Muscle of back (tissue), 13 donors: Measurements from ENCODE around the gene MIS18BP1. TPM values are rescaled to one million over a fixed set of nuclear protein-coding genes. Genes with fewer than 3 reads are reported as not detected.
"Not testable (repeated sequence)": the region's sequence is repeated elsewhere in the genome, so short reads cannot be mapped to it uniquely, and the experiment has no call there.

Experiments
- DNase-seq, 3 donors: peaks; one replicate each; pipeline versions ENCODE4 v3.0.0 to v3.0.0-alpha.2; 2013
- long read RNA-seq, 9 donors: transcript quantifications; one replicate each; lab custom pipeline, GENCODE V29; 2026
- polyA plus RNA-seq, 10 donors: library from polyadenylated mRNA; unstranded; fragments of 120-200 nt; gene quantifications; one replicate each; pipeline ENCODE4 v1.2.1, GENCODE V29; 2013; ENCODE audit not compliant: insufficient read length in 10 of 10

Gene MIS18BP1
- polyA plus RNA-seq, result 10 to 100 TPM; 14.3 to 33.8 (median 22.0) TPM
- long read RNA-seq, donor 1, partial matches to known transcripts, result 0 of 1 reads
- long read RNA-seq, donor 1, other reads (novel, unspliced or antisense), result 0 of 1 reads
- long read RNA-seq, donor 2, partial matches to known transcripts, result 0 of 2 reads
- long read RNA-seq, donor 2, other reads (novel, unspliced or antisense), result 0 of 2 reads
- long read RNA-seq, donor 3, result 0 reads
- long read RNA-seq, donor 4, partial matches to known transcripts, result 0 of 1 reads
- long read RNA-seq, donor 4, other reads (novel, unspliced or antisense), result 0 of 1 reads
- long read RNA-seq, donor 5, full-length matches to known transcripts, result 3 of 3 reads
- long read RNA-seq, donor 5, partial matches to known transcripts, result 0 of 3 reads
- long read RNA-seq, donor 5, other reads (novel, unspliced or antisense), result 0 of 3 reads
- long read RNA-seq, donor 6, partial matches to known transcripts, result 0 of 1 reads
- long read RNA-seq, donor 6, other reads (novel, unspliced or antisense), result 0 of 1 reads
- long read RNA-seq, donor 7, result 0 reads
- long read RNA-seq, donor 8, full-length matches to known transcripts, result 1 of 1 reads
- long read RNA-seq, donor 8, partial matches to known transcripts, result 0 of 1 reads
- long read RNA-seq, donor 8, other reads (novel, unspliced or antisense), result 0 of 1 reads
- long read RNA-seq, donor 9, result 0 reads

DNA sequence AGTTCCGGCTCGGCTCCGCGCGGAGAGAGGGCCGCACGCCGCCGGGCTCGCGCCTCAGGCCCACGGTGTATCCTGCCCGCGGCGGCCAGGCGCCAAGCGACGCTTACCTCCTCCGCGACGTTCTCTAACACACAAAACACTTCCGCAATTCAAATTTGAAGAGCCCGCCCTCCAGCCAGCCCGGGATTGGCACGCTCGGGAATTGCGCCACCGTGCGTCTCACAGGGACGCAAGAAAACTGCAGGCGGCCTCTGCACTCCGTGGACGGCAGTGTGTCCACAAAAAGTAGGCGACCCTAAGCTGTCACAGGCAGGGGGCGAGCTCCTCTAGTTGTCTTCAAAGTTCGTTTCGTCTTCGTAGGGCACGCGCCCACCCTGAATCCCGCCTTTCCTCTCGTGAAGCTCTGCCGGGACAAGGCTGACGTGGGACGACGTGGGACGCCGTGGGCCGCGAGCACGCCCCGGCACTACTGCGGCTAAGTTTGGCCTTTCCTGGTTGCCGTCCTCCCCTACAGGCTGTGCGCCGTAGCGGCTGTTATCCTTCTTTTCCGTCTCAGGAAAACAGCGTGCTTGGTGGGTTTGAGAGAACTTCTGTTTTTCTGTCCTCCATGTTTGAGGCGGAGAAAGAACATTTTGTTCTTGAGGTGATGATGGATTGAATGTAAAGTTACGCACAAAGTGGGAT lies at the start of gene MIS18BP1:
Gene MIS18BP1 (minus strand): TSS at position 133 of the 684 bp plus-strand sequence. CDS start 5,916 bp downstream, outside the sequence.
- peak; percentile 96 to 98 (median 98) for DNase-seq

DNA sequence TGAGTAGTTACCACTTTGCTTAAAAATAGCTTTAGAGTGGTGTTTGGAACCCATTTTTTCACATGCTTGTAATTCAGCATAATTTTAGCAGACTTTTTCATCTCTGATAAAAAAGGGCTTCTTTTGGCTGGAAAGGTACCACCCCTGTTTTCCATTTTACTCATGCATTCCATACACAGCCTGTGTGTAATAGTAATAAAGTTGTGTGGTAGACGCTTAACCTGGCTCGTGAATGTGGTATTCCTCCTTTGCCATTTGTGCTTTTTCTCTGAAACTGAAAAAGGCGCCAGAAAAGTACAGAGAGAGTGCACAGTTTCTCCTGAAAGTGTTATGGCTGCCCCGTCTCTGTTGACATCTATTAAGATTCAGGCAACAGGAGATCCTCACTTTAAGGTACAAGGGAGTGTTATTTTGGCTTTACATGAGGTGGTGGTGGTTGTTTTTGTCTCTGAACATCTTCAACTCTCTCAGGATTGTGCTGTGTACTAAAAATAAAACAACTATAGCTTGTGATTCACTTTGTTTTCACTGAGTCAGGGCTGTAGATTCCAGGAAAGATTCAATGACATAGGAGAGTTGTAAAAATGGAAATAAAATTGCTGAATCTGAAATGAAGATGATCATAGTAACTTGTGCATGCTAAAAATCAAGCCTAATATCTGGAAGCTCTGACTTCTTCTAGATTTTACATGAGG lies 45.6 kb upstream of the MIS18BP1 start:
- DNase-seq, result peak in 2 of 3 donors; percentile 0 to 4

DNA sequence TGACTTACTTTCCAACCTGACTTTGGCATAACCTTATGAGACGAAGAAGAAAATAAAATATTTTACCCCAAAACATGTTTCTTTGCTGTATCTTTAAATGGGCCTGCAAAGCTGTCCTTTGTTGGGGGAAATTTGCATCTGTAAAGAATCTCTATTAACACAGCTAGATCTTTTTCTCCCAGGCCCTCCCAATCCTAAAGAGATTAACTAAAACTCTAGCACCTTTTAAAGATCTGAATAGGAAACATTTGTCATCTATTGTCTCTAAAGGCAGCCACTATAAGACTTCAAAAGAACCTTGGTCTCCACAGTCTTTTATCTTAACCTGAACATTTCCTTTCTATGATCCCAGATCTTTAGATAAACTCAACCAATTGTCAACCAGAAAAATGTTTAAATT lies 41.8 kb upstream of the MIS18BP1 start:
- not testable (repeated sequence) for DNase-seq

- DNase-seq, result no peak
Measured at GRCh38 chr14:45290547-45290946, 37.5 kb upstream of the MIS18BP1 start.

DNA sequence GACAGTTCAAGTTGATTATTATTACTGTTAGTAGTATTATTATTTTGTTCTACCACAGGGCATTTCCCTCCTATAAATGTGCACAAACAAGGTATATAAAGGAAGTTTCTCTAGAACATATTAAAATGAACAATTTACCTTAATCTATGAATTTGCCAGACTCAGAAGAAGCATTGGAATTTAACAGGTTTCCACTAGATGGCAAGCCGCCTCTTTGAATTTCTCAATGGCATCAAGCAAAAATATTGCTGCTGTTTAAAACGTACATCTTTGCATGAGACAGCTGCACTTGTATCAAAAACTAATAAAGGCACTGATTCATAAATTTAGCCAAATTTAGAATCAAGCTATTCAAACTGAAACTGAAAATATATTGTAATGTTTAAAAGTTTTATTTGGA lies 34.6 kb upstream of the MIS18BP1 start:
- no peak for DNase-seq

GRCh38 chr14:45284802-45285201 lies 31.8 kb upstream of the MIS18BP1 start:
- no peak for DNase-seq

- DNase-seq, result not testable (repeated sequence)
Measured at GRCh38 chr14:45281731-45282400, 28.9 kb upstream of the MIS18BP1 start.

DNA sequence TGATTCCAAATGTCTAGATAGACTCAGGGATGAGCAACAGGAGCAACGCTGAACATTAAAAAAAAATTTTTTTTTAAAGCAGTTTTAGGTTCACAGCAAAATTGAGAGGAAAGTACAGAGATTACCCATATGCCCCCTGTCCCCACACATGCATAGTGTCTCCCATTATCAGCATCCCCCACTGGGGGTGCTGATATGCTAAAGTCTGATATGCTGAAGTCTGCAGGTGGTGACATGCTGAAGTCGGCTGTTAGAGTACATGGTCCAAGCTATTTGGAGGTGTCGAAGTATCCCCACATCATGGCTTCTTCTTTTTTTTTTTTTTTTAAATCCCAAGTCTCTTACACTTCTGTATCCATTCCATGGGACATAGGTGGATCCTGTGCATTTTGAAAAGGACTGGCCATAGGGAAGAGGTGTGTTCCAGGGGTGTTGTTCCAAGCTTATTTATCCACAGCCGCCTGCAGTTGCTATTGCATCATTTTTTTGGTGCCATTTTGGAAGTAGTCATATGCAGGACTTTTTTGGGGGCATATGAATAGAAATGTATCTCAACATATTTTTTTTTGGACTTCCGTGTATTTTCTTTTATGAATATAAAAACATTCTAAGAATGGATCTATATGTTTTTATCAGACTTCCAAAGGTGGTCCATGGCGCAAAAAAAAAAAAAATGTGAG lies 19.0 kb upstream of the MIS18BP1 start:
- no peak for DNase-seq

GRCh38 chr14:45270031-45270430 lies 17.0 kb upstream of the MIS18BP1 start:
- DNase-seq, result peak in 1 of 3 donors; percentile 58

GRCh38 chr14:45267071-45267470 lies 14.1 kb upstream of the MIS18BP1 start:
- no peak for DNase-seq

DNA sequence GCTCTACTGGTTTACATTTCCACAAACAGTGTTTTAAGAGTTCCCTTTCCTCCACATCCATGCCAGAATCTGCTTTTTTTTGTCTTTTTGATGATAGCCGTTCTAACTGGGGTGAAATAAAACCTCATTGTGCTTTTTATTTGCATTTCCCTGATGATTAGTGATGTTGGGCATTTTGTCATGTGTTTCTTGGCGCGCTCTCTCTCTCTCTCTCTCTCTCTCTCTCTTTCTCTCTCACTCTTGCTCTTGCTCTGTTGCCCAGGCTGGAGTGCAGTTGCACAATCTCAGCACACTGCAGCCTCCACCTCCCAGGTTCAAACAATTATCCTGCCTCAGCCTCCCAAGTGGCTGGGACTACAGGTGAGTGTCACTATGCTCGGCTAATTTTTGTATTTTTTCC lies 9.6 kb upstream of the MIS18BP1 start:
- DNase-seq, result no peak

DNA sequence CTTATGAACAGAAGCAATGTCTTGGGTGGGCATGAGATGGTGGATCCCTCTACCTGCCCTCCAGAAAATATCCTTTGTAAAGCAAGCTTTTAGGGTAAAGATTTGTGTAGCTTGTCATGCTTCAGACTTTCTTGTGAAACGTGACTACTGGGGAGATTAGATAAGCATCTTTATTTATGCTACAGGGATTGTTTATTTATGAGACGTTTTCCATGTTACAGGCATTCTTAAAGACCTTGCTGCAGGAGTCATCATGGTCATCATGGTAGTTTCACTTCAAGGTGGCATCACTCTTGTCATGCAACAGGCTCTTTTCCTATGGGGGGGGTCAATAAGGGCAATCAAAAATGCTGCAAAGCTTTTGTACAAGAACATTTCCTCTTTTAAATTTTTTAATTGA lies 8.2 kb upstream of the MIS18BP1 start:
- no peak for DNase-seq

- no peak for DNase-seq
Measured at GRCh38 chr14:45258805-45259204, 5.8 kb upstream of the MIS18BP1 start.

DNA sequence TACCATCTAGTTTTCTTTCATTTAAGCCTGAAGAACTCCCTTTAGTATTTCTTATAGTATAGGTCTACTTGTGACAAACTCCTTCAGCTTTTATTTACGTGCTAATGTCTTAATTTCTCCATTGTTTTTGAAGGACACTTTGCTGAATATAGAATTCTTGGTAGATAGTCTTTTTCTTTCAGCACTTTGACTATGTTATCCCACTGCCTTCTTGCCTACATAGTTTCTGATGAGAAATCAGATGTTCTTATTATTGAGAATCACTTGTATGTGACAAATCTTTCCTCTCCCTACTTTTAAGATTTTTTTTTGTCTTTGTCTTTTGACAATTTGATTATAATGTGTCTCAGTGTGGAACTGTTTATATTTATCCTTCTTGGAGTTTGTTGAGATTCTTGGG lies 5.1 kb upstream of the MIS18BP1 start:
- DNase-seq, result no peak

DNA sequence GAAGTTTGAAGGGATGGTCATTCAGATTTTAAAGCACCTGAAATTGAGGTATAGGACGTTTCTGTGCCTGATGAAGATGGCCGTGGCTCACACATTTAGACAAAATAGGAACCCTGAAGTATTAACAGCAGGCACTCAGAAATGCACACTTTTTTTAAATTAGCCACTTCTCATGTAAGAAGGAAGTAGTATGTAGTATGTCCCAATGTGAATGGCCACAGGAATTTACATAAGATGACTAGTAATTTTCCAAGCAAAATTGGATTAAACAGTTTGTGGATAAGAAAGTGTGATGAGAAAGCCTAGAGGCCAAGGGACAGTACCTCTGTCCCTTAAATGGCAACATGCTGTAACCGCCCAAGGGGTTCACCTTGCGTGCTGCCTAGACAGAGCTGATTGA lies 1.8 kb upstream of the MIS18BP1 start:
- no peak for DNase-seq

DNA sequence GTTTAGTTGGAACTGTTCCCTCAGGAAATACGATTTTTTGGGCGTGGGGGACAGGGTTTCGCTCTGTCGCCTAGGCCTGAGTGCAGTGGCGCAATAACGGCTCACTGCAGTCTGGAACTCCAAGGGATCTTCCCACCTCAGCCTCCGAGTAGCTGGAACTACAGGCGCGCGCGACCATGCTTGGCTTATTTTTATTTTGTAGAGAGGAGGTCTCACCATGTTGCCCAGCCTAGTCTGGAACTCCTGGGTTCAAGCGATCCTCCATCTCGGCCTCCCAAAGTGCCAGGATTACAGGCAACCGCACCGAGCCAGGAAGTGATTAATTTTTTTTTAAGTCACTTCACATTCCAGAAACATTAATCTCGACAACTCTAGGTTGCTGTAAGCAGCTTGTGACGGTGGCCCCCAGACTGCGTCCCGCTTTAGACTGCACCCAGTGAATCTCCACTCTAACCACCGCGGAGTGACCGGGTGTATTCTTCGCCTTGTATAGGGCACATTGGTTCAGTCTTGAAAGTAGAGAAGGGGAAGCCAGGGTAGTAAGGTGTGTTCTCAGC lies 830 bp upstream of the MIS18BP1 start:
- no peak for DNase-seq

- peak in 1 of 3 donors; percentile 44 for DNase-seq
Measured at GRCh38 chr14:45252366-45253069, 484 bp downstream of the MIS18BP1 start.

DNA sequence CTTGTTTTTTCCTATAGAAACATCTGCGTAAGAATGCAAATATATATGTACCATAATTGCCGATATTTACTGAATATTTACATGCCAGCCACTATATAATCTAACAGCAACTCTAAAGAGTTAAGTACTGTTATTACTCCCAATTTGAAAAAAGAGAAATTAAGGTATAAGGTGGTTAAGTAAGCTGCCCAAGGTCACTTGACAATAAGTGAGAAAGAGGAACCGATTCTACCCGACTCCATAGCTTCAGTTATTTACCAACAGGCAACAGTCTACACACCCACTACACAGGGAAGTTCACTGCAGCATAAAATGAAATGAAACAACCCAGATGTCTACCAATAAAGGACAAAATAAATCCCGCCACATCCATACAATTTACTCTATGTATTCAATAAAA lies 1.1 kb downstream of the MIS18BP1 start:
- peak in 1 of 3 donors; percentile 49 for DNase-seq

DNA sequence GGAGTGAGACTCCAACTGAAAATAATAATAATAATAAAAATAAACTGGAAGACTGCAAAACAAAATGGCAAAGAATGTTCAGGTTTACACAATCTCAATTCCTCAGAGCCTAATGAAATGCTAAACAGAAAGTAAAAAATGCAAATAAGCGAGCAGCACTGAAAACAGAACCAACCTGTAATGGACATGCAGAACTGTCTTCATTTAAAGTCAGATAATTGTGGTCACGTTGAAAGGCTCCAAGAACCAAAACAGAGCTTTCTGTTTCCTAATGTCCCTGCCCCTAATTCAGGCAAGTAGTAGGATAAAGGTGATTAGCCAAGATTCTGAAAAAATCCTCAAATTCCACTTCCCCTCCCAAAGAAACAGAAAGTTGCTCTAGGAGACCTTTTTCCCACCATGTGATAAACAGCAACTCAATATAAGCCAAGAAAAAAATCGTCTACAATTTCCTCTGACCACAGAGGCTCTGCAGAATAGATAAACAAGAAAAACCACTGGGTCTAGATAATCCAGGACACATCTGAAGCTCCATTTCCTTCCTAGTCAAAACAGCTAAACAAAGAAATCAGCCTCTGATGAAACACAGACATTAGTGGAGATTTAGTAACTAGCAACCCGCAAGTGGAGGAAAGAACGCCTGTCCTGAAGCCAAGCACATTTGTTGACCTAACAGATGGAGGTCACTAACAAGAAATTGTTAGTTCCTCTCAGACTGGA lies 3.0 kb downstream of the MIS18BP1 start:
- DNase-seq, result peak in 1 of 3 donors; percentile 27
